OCI-LY7 (cell line): Measurements from ENCODE around the gene NFAM1.

Source experiments
- CTCF ChIP-seq: fragments of 200-600 bp; sonication (generic); conservative IDR thresholded peaks from 2 replicates; pipeline ENCODE4 v1.5.1; 2014; ENCODE audit warnings: mild to moderate bottlenecking, antibody characterized with exemption, low read length, moderate library complexity, mixed read lengths
- EZH2phosphoT487 ChIP-seq: fragments of 200-600 bp; sonication (generic); IDR thresholded peaks from 2 replicates; pipeline ENCODE4 v1.6.1; 2018; ENCODE audit warnings: low read depth, borderline replicate concordance, mild to moderate bottlenecking, mixed run types, antibody characterized with exemption, low read length, moderate library complexity, mixed read lengths

GRCh38 chr22:42440728-42441127 is 8.5 kb upstream of the NFAM1 start:
- TF ChIP-seq CTCF: no peak
- no peak for TF ChIP-seq EZH2phosphoT487
